NCI-H526 (cell line): ENCODE results near the gene DKKL1.
"Not testable (repeated sequence)": the region's sequence is repeated elsewhere in the genome, so short reads cannot be mapped to it uniquely, and the experiment has no call there.

Experiments
- DNase-seq, 2 experiments: peaks; one replicate each; lab custom pipeline; 2025; lab: John Stamatoyannopoulos, UW

DKKL1 gene

GRCh38 chr19:49363268-49364082 lies at the start of gene DKKL1:
Gene DKKL1 (plus strand): TSS chr19:49363877. CDS start chr19:49363999, 122 bp downstream.
- DNase-seq, result peak; percentile 75 to 86

DNA sequence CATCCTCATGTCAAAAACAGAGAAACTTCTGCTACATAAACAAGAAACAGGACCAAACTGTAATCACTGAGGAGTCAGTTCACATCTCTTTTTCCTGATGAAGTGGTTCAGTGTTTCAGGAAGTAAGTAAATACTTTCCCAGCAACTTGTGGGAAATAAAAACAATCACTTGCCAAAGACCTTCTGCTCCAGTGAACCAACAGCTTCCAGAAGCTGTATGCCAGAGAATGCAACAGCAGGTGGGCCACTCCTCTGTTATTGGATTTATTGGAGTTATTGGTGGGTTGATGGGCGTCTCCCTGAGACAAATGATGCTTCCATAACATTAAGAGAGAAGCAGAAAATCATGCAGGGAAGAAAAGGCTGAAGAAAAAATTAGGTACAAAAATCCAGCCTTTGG lies 48.6 kb upstream of the DKKL1 start:
- no peak for DNase-seq

DNA sequence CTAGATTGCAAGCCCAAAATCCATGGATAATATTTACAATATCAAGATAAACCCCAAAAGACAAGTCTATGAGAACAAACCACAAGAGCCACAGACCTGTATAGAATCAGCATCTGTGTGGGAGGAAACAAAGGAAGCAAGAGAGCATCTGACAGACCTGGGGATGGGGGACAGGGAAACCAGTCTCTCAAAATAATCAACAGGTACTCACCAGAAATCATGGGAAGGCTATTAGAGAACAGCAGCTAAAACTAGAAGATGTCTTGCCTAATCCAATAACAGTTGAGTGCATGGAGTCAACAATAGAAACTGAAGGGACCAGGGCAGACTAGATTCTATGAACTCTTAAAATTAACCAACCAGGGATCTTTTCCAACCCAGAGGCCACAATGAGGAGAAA lies 47.4 kb upstream of the DKKL1 start:
- no peak for DNase-seq

- DNase-seq, result no peak
Measured at GRCh38 chr19:49318296-49318695, 45.4 kb upstream of the DKKL1 start.

DNA sequence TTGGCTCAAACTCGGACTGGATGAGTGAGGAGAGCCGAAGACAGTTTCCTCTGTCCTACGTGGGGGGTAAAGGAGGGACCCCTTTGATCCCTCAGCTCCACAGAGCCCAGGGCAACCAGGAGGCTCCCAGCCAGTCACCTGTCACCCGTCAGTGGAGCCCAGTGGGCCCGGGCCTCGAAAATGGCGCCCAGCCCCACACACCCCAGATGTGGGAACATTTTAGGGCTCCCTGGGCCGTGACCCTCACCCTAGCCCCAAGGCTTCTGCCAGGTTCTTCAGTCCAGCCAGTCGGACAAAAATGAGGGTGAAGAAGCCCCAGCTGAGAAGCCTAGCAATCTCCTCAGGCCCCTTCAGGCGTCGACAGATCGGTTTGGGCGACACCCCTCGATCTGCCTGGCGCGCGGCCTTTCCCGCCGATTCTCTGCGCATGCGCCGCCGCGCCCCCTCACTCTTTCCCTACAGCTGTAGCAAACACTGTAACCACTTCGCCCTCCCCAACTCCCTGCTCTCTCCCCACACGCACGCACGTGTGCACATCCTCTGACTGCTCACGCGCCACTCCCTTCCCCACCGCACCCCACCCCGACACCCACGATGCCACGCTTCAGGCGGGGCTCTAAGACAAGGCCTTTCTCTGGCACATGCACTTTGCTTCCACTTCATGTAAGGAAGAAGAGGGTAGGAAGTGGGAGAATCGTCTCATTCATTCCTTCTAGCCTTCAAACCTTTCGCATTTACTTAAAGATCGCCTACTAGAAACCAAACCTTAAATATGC lies 38.7 kb upstream of the DKKL1 start, which contains the start of gene SLC6A16:
TSS of gene SLC6A16 (minus strand) at position 391 of the 776 bp plus-strand sequence. CDS start 13,844 bp downstream, outside the sequence.
- DNase-seq, result no peak

GRCh38 chr19:49325756-49326155 lies 37.9 kb upstream of the DKKL1 start:
- not testable (repeated sequence) for DNase-seq

GRCh38 chr19:49326165-49326704 lies 37.4 kb upstream of the DKKL1 start:
- no peak for DNase-seq

DNA sequence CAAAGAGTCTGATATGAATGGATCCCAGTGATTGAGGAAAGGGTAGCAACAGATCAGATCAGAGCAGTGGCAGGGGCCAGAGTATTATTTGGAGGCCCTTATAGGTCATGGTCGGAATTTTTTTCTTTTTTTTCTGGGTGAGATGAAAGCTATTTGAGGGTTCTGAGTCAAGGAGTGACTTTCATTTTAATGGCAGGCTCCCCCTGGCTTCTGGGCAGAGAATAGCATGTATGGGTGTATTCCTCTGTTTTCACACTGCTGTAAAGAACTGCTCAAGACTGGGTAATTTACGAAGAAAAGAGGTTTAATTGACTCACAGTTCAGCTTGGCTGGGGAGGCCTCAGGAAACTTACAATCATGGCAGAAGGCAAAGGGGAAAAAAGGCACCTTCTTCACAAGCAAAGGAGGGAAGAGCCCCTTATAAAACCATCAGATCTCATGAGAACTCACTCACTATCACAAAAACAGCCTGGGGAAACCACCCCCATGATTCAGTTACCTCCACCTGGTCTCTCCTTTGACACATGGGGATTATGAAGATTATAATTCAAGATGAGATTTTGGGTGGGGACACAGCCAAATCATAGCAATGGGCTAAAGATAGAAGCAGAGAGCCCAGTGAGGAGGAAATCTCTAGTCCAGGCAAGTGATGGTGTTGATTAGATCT lies 35.7 kb upstream of the DKKL1 start:
- DNase-seq, result peak in 1 of 2 experiments; percentile 11

DNA sequence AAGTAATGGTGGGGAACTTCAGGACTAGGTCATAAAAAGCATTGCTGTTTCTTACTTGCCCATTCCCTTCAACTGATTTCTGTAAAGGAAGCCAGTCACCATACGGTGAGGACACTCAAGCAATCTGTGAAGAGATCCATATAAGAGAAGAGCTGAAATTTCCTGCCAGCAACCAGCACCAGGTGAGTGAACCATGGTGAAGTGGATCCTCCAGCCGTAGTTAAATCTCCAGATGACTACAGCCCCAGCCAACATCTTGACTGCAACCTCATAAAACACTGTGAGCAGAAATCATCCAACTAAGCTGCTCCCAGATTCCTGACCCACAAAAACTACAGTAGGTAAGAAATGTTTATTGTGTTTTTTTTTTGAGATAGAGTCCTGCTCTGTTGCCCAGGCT lies 34.9 kb upstream of the DKKL1 start:
- no peak for DNase-seq

- not testable (repeated sequence) for DNase-seq
Measured at GRCh38 chr19:49331187-49331586, 32.5 kb upstream of the DKKL1 start.

DNA sequence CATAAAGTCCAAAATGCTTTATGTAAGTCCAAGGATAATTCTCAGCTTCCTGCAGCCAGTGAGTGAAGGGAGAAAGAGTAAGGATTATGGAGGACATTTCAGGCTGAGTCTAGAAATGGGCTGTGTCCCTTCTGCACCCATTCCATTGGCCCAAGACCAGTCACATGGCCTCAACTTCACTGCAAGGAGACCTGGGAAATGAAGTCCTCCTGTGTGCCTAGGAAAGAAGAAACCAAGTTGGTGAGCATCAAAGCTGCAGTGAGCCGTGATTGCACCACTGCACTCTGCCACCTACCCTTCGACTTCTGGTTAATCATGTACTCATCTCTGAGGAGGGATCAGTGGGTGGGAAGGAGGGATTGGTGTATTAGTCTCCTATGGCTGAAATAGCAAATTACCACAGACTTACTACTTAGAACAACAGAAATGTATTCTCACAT lies 32.0 kb upstream of the DKKL1 start:
- peak; percentile 1 to 39 for DNase-seq

- DNase-seq, result not testable (repeated sequence)
Measured at GRCh38 chr19:49332691-49333417, 30.8 kb upstream of the DKKL1 start.

DNA sequence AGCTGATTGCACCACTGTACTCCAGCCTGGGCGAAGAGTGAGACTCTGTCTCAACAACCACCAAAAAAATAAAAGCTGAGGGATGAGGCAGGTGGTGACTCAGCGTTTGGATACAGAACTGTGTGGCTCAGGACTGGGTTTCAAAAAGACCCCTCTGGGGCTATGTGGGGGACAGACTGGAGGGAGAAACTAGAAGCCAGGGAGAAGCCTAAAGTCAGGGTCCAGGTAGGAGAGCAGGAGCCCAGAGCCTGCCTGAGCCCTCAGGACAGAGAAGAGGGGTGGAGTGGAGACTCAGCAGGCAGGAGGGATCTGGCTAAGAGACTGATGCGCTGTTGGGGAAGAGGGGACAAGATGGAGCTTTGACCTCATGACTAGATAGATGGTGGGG lies 30.3 kb upstream of the DKKL1 start:
- DNase-seq, result no peak

DNA sequence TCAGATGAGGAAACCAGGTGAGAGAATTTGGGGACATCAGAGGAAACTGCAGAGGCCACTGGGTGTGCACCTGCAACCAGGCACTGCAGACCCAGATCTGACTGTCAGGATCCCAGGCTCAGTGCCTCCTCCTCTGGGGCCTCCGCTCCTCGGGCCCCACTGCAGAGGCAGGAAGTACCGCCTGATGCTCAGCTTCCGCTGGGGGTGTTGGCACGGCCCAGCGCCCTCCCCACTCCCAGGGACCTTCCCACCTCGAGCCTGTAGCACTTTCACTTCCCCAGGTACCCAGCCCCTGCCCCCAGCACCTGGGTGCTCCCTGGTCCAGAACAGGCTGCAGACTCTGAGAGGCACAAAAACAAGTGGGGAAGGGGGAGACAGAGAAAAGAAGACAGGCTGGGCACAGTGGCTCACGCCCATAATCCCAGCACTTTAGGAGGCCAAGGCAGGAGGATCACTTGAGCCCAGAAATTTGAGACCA lies 29.8 kb upstream of the DKKL1 start:
- no peak for DNase-seq

DNA sequence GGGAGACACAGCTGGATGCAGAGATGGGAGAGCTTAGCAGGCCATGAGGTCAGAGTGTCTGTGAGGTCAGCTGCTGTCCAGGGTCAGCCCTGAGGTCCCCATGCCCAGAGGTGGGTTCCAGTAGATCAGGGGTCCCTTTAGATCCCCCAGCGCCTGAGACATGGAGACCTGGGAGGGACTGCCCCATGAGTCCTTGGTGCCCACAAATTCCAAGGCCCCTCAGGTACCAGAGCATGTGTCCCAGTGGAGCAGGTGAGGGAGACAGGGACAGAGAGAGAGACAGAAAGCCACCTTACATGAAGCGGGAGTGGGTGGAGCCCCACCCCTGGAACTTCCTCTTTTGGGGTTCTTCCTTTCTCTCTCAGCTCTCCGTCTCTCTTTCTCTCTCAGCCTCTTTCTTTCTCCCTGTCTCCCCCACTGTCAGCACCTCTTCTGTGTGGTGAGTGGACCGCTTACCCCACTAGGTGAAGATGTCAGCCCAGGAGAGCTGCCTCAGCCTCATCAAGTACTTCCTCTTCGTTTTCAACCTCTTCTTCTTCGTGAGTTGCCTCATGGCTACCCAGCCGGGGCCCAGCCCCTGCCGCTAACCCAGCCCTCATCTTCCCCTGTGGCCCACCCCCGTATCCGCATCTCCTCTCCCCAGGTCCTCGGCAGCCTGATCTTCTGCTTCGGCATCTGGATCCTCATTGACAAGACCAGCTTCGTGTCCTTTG lies 28.4 kb upstream of the DKKL1 start, which contains the start of gene CD37:
TSS of gene CD37 (plus strand) at position 336 of the 713 bp plus-strand sequence. CDS start at position 471, 135 bp downstream.
- no peak for DNase-seq

GRCh38 chr19:49335784-49336481 lies 27.7 kb upstream of the DKKL1 start:
- DNase-seq, result no peak

DNA sequence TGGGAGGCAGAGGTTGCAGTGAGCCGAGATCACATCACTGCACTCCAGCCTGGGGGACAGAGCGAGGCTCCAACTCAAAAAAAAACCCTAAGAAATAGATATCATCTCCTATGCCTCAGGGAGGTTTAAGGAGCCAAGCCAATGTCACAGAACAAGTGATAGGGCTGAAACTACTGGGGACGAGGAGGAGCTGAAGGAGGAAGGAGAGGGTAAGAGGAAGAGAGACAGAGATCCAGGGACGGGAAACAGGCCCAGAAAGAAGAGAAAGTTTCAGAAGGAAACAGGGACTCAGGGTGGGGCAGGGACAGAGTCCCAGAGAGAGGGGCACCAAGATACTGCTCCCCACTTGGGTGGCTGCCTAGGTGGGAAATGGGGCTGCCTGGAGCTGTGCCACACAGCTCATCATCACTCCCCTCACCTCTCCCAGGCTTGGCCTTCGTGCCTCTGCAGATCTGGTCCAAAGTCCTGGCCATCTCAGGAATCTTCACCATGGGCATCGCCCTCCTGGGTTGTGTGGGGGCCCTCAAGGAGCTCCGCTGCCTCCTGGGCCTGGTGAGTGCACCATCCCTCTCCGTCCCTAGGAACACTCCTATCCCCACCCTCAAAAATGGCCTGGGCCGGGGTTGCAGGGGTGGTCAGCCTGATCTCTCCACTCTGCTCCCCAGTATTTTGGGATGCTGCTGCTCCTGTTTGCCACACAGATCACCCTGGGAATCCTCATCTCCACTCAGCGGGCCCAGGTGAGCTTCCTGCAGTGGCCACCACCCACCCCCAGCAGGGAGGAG lies 27.0 kb upstream of the DKKL1 start:
- no peak for DNase-seq

- no peak for DNase-seq
Measured at GRCh38 chr19:49337267-49338022, 26.2 kb upstream of the DKKL1 start.
